Measurements from ENCODE around the gene SATB2. TPM values are rescaled to one million over a fixed set of nuclear protein-coding genes. Genes with fewer than 3 reads are reported as not detected.

Gene SATB2
- polyA plus RNA-seq, 1 of the 3 experiments (the other 2 are of a cell fraction): 0.13 TPM

DNA sequence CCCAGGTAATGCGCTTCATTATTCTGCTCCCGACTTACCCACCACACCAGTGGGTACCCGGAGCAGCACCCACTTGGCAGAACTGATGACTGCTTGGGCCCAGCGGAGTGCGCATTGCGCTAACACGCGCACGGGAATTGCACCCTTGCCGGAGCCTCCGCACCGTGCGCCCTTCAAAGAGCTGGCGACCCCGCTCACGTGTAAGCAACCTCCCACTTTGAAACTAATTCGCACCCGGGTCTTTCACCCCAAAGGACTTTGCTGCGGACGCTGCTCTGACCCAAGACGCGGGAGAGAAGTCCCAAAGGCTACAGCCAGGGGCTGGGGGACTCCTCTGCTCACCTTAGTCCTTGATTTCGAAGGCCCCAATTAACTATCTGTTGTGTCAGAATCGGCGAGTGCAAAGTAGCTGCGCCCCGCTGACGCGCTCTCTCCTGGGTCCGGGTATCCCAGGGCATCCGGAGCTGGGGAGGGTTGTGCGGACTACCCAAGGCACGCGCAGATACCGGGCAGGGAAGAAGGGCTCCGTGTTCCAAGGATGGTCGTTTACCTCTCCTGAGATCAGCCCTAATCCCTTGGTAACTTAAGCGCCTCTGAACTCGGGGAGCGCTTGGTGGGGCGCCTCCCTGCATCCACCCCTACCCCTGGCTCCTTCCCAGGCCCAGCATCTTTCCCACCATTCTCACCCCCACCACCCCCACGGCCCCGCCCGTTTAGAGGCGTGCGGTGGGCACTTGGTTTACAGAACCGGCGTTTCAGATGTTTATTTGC is 13.1 kb upstream of the SATB2 start:
- TF ChIP-seq GATA2 (CRISPR knock-in tag; IDR thresholded peaks at IDR 0.05): no peak
- no peak for TF ChIP-seq RAD21 (IDR thresholded peaks at IDR 0.05; ENCODE audit: low read length)
- no peak for TF ChIP-seq SMC3 (IDR thresholded peaks at IDR 0.05; ENCODE audit: low read depth, low read length)
- TF ChIP-seq RXRA (IDR thresholded peaks at IDR 0.05; ENCODE audit: borderline replicate concordance, low read depth): no peak
- TF ChIP-seq RFX5 (IDR thresholded peaks at IDR 0.05; ENCODE audit: low read length): no peak
- TF ChIP-seq, protein P1, sequence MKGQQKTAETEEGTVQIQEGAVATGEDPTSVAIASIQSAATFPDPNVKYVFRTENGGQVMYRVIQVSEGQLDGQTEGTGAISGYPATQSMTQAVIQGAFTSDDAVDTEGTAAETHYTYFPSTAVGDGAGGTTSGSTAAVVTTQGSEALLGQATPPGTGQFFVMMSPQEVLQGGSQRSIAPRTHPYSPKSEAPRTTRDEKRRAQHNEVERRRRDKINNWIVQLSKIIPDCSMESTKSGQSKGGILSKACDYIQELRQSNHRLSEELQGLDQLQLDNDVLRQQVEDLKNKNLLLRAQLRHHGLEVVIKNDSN (IDR thresholded peaks at IDR 0.05; ENCODE audit: borderline replicate concordance, low read depth): no peak
- TF ChIP-seq JUND (IDR thresholded peaks at IDR 0.05): no peak
- no peak for TF ChIP-seq FOXM1 (IDR thresholded peaks at IDR 0.05; ENCODE audit: low read depth)
- TF ChIP-seq, protein P2, sequence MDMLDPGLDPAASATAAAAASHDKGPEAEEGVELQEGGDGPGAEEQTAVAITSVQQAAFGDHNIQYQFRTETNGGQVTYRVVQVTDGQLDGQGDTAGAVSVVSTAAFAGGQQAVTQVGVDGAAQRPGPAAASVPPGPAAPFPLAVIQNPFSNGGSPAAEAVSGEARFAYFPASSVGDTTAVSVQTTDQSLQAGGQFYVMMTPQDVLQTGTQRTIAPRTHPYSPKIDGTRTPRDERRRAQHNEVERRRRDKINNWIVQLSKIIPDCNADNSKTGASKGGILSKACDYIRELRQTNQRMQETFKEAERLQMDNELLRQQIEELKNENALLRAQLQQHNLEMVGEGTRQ (IDR thresholded peaks at IDR 0.05; ENCODE audit: borderline replicate concordance, low read depth, low read length): no peak
- no peak for TF ChIP-seq GABPA (IDR thresholded peaks at IDR 0.05; ENCODE audit: low read depth)
- POLR2A ChIA-PET: no interaction called here
- no peaks in the 10 kb centered on the region for H3K36me3 ChIP-seq (replicated peaks in 1 of 2; ENCODE audit: control insufficient read depth in 1 of 2, insufficient read depth in 2 of 2, low read length in 1 of 2)
- peak overlapping the region; percentile 41; the same call in 1 of the 2 replicates for H3K4me2 ChIP-seq
- H2AFZ ChIP-seq (ENCODE audit: low read depth): no peak overlapping the region
- no peaks in the 10 kb centered on the region for H3K4me1 ChIP-seq (ENCODE audit: control insufficient read depth in 1 of 2, insufficient read depth in 2 of 2, low read depth in 1 of 2, low read length in 1 of 2)
- 9% methylated on average over 17 of the region's 48 CpGs for WGBS (ENCODE audit: low lambda C conversion rate)
- H4K20me1 ChIP-seq (ENCODE audit: insufficient read depth): no peaks in the 10 kb centered on the region
- H3K9me2 ChIP-seq: no peaks in the 10 kb centered on the region
- no peaks in the 10 kb centered on the region for H3F3A ChIP-seq (replicated peaks; ENCODE audit: insufficient read depth)
- peak overlapping the region in 1 of 2 experiments; percentile 39; a peak in 1 of 4 replicates for H3K4me3 ChIP-seq (ENCODE audit: low read depth in 2 of 2, low read length in 1 of 2)
- CTCF ChIA-PET: interaction anchor here (1.0 to 5.0 kb wide), 9 partner anchors 10 to 1156 kb away, joined by 3 to 26 read pairs (median 3); partner anchors contain the start of gene SATB2
- no peaks in the 10 kb centered on the region for H3K79me2 ChIP-seq (ENCODE audit: insufficient read depth)
- no peak for DNase-seq
- no peak overlapping the region for H3K9ac ChIP-seq
- H3K27me3 ChIP-seq (ENCODE audit: insufficient read depth): peaks cover 79% of the 10 kb centered on the region
- H3K27ac ChIP-seq (ENCODE audit: low read depth in 2 of 2, low read length in 1 of 2): no peak overlapping the region
- H3K9me3 ChIP-seq: no peaks in the 10 kb centered on the region

DNA sequence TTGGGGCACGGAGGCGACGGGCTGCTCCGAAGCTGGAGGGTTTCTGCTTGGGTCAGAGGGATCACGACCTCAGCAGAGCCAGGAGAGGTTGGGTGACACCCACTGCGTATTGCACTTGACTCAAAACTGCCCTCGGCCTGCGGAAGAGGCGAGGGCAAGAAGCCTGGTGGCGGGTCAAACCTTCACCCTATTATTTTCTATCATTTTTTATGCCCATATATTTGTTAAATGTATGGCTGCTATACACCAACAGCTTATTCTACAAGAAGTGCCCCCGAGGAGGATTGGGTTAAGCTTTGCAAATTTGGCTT is 12.6 kb upstream of the SATB2 start:
- DNase-seq: no peak
- 14% methylated on average over 5 of the region's 11 CpGs for WGBS (ENCODE audit: low lambda C conversion rate)
- no peaks in the 10 kb centered on the region for H3F3A ChIP-seq (replicated peaks; ENCODE audit: insufficient read depth)
- CTCF ChIA-PET: interaction anchor here (0.9 to 5.0 kb wide), 6 partner anchors 10 to 32 kb away, joined by 3 to 26 read pairs (median 3); partner anchors contain the start of gene SATB2
- no peaks in the 10 kb centered on the region for H4K20me1 ChIP-seq (ENCODE audit: insufficient read depth)
- peaks cover 82% of the 10 kb centered on the region for H3K27me3 ChIP-seq (ENCODE audit: insufficient read depth)
- H3K4me1 ChIP-seq (ENCODE audit: control insufficient read depth in 1 of 2, insufficient read depth in 2 of 2, low read depth in 1 of 2, low read length in 1 of 2): no peaks in the 10 kb centered on the region
- POLR2A ChIA-PET: no interaction called here
- no peak overlapping the region for H3K9ac ChIP-seq
- TF ChIP-seq GABPA (IDR thresholded peaks at IDR 0.05; ENCODE audit: low read depth) (no peak), YY1 (IDR thresholded peaks at IDR 0.05; ENCODE audit: low read depth) (no peak), NRF1 (IDR thresholded peaks at IDR 0.05; ENCODE audit: low read depth, low read length) (no peak), RXRA (IDR thresholded peaks at IDR 0.05; ENCODE audit: borderline replicate concordance, low read depth) (no peak), GATA2 (CRISPR knock-in tag; IDR thresholded peaks at IDR 0.05) (no peak), EP300 (IDR thresholded peaks at IDR 0.05; ENCODE audit: borderline replicate concordance in 1 of 2, low read depth in 1 of 2, low read length in 1 of 2) (no peak), RCOR1 (IDR thresholded peaks at IDR 0.05; ENCODE audit: low read length) (no peak), CHD2 (IDR thresholded peaks at IDR 0.05; ENCODE audit: low read length, partially characterized antibody) (no peak)
- TF ChIP-seq, protein P3, sequence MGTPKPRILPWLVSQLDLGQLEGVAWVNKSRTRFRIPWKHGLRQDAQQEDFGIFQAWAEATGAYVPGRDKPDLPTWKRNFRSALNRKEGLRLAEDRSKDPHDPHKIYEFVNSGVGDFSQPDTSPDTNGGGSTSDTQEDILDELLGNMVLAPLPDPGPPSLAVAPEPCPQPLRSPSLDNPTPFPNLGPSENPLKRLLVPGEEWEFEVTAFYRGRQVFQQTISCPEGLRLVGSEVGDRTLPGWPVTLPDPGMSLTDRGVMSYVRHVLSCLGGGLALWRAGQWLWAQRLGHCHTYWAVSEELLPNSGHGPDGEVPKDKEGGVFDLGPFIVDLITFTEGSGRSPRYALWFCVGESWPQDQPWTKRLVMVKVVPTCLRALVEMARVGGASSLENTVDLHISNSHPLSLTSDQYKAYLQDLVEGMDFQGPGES (IDR thresholded peaks at IDR 0.05; ENCODE audit: low read depth, low read length): no peak
- TF ChIP-seq, protein P4, sequence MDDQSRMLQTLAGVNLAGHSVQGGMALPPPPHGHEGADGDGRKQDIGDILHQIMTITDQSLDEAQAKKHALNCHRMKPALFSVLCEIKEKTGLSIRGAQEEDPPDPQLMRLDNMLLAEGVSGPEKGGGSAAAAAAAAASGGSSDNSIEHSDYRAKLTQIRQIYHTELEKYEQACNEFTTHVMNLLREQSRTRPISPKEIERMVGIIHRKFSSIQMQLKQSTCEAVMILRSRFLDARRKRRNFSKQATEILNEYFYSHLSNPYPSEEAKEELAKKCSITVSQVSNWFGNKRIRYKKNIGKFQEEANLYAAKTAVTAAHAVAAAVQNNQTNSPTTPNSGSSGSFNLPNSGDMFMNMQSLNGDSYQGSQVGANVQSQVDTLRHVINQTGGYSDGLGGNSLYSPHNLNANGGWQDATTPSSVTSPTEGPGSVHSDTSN (IDR thresholded peaks at IDR 0.05): no peak
- TF ChIP-seq, protein P2 (IDR thresholded peaks at IDR 0.05; ENCODE audit: borderline replicate concordance, low read depth, low read length): no peak
- H3K4me3 ChIP-seq (ENCODE audit: low read depth in 2 of 2, low read length in 1 of 2): no peak overlapping the region
- H3K27ac ChIP-seq (ENCODE audit: low read depth in 2 of 2, low read length in 1 of 2): no peak overlapping the region
- H3K9me2 ChIP-seq: no peaks in the 10 kb centered on the region
- no peak overlapping the region for H3K4me2 ChIP-seq
- no peaks in the 10 kb centered on the region for H3K9me3 ChIP-seq
- no peaks in the 10 kb centered on the region for H3K79me2 ChIP-seq (ENCODE audit: insufficient read depth)
- no peak overlapping the region for H2AFZ ChIP-seq (ENCODE audit: low read depth)
- no peaks in the 10 kb centered on the region for H3K36me3 ChIP-seq (replicated peaks in 1 of 2; ENCODE audit: control insufficient read depth in 1 of 2, insufficient read depth in 2 of 2, low read length in 1 of 2)
